WTC11 (cell line): ENCODE data around the gene RIPOR1. TPM values are rescaled to one million over a fixed set of nuclear protein-coding genes. Genes with fewer than 3 reads are reported as not detected.

Experiments
- ELF4 ChIP-seq: sonication (generic); formaldehyde crosslinking; IDR thresholded peaks from 2 replicates; pipeline ENCODE4 v1.8.1; 2022; ENCODE audit warnings: low read depth, mild to moderate bottlenecking, moderate library complexity, missing genetic modification reagents
- GABPB1 ChIP-seq: sonication (generic); formaldehyde crosslinking; IDR thresholded peaks from 2 replicates; pipeline ENCODE4 v1.8.1; 2023; ENCODE audit warnings: mild to moderate bottlenecking, missing genetic modification reagents
- IRF2 ChIP-seq: sonication (generic); formaldehyde crosslinking; IDR thresholded peaks from 2 replicates; pipeline ENCODE4 v1.8.0; 2022; ENCODE audit warnings: low read depth, missing genetic modification reagents, borderline replicate concordance
- NFATC4 ChIP-seq: fragments of 250-450 bp; sonication (Bioruptor Pico); IDR thresholded peaks from 2 replicates; pipeline ENCODE4 v1.9.0; 2021; ENCODE audit warnings: mild to moderate bottlenecking
- NFE2L1 ChIP-seq: sonication (generic); formaldehyde crosslinking; IDR thresholded peaks from 2 replicates; pipeline ENCODE4 v1.8.1; 2023; ENCODE audit warnings: missing genetic modification reagents
- SP1 ChIP-seq: sonication (generic); formaldehyde crosslinking; conservative IDR thresholded peaks from 2 replicates; pipeline ENCODE4 v1.8.1; 2022; ENCODE audit warnings: missing genetic modification reagents
- TCF7 ChIP-seq: sonication (generic); formaldehyde crosslinking; IDR thresholded peaks from 2 replicates; pipeline ENCODE4 v1.8.0; 2022; ENCODE audit warnings: mild to moderate bottlenecking, low read depth, missing genetic modification reagents, moderate library complexity
- ZNF416 ChIP-seq: fragments of 250-450 bp; sonication (Bioruptor Pico); IDR thresholded peaks from 2 replicates; pipeline ENCODE4 v1.9.0; 2021; ENCODE audit warnings: mild to moderate bottlenecking, inconsistent platforms
- total RNA-seq: library from RNA; stranded (reverse); gene quantifications from 3 replicates; pipeline ENCODE4 v1.2.3, GENCODE V29; 2021
- TF ChIP-seq, protein P1 (sequence below): sonication (generic); formaldehyde crosslinking; conservative IDR thresholded peaks from 2 replicates; pipeline ENCODE4 v1.8.1; 2023; ENCODE audit warnings: mild to moderate bottlenecking, low read depth, missing genetic modification reagents, moderate library complexity
- TF ChIP-seq, protein P2 (sequence below): sonication (generic); formaldehyde crosslinking; IDR thresholded peaks from 2 replicates; pipeline ENCODE4 v1.8.0; 2023; ENCODE audit warnings: missing genetic modification reagents, mild to moderate bottlenecking, borderline replicate concordance
- TF ChIP-seq, protein P3 (sequence below): sonication (generic); formaldehyde crosslinking; IDR thresholded peaks from 2 replicates; pipeline ENCODE4 v1.8.1; 2023; ENCODE audit warnings: mild to moderate bottlenecking, missing genetic modification reagents
- TF ChIP-seq, protein P4 (sequence below): sonication (generic); formaldehyde crosslinking; IDR thresholded peaks from 2 replicates; pipeline ENCODE4 v1.8.1; 2023; ENCODE audit warnings: mild to moderate bottlenecking, missing genetic modification reagents, borderline replicate concordance
- TF ChIP-seq, protein P5 (sequence below): sonication (generic); formaldehyde crosslinking; conservative IDR thresholded peaks from 2 replicates; pipeline ENCODE4 v1.8.1; 2022; ENCODE audit warnings: mild to moderate bottlenecking, missing genetic modification reagents
- TF ChIP-seq, protein P6 (sequence below): sonication (generic); formaldehyde crosslinking; IDR thresholded peaks from 2 replicates; pipeline ENCODE4 v1.8.1; 2023; ENCODE audit warnings: mild to moderate bottlenecking, missing genetic modification reagents, moderate library complexity
- TF ChIP-seq, protein P7 (sequence below): sonication (generic); formaldehyde crosslinking; IDR thresholded peaks from 2 replicates; pipeline ENCODE4 v1.8.0; 2022; ENCODE audit warnings: mild to moderate bottlenecking, missing genetic modification reagents
- TF ChIP-seq, protein P8 (sequence below): sonication (generic); formaldehyde crosslinking; IDR thresholded peaks from 2 replicates; pipeline ENCODE4 v1.8.0; 2022; ENCODE audit warnings: missing genetic modification reagents
- TF ChIP-seq, protein P9 (sequence below): sonication (generic); formaldehyde crosslinking; IDR thresholded peaks from 2 replicates; pipeline ENCODE4 v1.8.0; 2023; ENCODE audit warnings: mild to moderate bottlenecking, missing genetic modification reagents

The RIPOR1 gene
- total RNA-seq, 1 experiment from 2014 or later: 14.9 TPM

DNA sequence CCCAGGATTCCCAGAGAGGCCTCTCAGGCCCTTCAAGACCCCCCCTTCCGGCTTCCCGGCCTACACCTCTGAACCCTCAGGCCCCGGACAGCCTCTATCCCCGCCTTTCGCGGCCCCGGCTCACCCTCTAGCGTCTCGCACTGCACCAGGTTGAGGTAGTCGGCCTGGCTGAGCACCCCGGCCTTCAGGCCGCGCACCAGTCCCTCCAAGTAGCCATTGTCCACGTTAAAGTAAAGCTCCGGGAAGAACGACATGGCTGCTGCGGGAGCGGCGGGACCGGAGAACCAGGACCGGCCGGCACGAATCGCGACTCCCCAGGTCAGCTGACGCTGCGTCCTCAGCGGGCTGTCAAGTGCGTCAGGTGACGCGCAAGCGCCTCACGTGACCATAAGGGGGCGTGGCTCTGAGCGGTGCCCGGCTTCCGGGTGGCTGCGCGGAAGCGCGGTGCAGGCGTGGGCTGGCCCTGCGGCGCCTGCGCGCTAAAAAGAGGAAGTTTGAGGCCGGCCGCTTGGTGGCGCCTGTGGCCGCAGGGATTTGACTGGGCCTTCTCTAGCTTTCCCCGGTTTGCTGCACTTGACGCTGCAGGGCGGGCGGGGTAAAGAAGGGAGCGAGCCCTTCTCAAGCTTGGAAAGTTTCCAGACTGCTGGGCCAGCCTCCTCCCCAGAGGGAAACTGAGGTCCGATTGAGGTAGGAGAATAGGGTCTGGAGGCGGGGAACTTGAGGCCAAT lies 47.6 kb upstream of the RIPOR1 start, which contains the start of gene ATP6V0D1 (continued):
- TF ChIP-seq, protein P1, sequence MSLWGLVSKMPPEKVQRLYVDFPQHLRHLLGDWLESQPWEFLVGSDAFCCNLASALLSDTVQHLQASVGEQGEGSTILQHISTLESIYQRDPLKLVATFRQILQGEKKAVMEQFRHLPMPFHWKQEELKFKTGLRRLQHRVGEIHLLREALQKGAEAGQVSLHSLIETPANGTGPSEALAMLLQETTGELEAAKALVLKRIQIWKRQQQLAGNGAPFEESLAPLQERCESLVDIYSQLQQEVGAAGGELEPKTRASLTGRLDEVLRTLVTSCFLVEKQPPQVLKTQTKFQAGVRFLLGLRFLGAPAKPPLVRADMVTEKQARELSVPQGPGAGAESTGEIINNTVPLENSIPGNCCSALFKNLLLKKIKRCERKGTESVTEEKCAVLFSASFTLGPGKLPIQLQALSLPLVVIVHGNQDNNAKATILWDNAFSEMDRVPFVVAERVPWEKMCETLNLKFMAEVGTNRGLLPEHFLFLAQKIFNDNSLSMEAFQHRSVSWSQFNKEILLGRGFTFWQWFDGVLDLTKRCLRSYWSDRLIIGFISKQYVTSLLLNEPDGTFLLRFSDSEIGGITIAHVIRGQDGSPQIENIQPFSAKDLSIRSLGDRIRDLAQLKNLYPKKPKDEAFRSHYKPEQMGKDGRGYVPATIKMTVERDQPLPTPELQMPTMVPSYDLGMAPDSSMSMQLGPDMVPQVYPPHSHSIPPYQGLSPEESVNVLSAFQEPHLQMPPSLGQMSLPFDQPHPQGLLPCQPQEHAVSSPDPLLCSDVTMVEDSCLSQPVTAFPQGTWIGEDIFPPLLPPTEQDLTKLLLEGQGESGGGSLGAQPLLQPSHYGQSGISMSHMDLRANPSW (CRISPR knock-in tag): no peak
- TF ChIP-seq ELF4 (no peak), ZNF416 (CRISPR knock-in tag) (no peak), IRF2 (CRISPR knock-in tag) (no peak), SP1 (CRISPR knock-in tag) (peak; percentile 98), TCF7 (no peak), NFE2L1 (CRISPR knock-in tag) (no peak), NFATC4 (CRISPR knock-in tag) (no peak), GABPB1 (CRISPR knock-in tag) (peak; percentile 53)
- TF ChIP-seq, protein P2, sequence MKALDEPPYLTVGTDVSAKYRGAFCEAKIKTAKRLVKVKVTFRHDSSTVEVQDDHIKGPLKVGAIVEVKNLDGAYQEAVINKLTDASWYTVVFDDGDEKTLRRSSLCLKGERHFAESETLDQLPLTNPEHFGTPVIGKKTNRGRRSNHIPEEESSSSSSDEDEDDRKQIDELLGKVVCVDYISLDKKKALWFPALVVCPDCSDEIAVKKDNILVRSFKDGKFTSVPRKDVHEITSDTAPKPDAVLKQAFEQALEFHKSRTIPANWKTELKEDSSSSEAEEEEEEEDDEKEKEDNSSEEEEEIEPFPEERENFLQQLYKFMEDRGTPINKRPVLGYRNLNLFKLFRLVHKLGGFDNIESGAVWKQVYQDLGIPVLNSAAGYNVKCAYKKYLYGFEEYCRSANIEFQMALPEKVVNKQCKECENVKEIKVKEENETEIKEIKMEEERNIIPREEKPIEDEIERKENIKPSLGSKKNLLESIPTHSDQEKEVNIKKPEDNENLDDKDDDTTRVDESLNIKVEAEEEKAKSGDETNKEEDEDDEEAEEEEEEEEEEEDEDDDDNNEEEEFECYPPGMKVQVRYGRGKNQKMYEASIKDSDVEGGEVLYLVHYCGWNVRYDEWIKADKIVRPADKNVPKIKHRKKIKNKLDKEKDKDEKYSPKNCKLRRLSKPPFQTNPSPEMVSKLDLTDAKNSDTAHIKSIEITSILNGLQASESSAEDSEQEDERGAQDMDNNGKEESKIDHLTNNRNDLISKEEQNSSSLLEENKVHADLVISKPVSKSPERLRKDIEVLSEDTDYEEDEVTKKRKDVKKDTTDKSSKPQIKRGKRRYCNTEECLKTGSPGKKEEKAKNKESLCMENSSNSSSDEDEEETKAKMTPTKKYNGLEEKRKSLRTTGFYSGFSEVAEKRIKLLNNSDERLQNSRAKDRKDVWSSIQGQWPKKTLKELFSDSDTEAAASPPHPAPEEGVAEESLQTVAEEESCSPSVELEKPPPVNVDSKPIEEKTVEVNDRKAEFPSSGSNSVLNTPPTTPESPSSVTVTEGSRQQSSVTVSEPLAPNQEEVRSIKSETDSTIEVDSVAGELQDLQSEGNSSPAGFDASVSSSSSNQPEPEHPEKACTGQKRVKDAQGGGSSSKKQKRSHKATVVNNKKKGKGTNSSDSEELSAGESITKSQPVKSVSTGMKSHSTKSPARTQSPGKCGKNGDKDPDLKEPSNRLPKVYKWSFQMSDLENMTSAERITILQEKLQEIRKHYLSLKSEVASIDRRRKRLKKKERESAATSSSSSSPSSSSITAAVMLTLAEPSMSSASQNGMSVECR (CRISPR knock-in tag): peak; percentile 98; the same call in 1 of the 2 replicates
- TF ChIP-seq, protein P3, sequence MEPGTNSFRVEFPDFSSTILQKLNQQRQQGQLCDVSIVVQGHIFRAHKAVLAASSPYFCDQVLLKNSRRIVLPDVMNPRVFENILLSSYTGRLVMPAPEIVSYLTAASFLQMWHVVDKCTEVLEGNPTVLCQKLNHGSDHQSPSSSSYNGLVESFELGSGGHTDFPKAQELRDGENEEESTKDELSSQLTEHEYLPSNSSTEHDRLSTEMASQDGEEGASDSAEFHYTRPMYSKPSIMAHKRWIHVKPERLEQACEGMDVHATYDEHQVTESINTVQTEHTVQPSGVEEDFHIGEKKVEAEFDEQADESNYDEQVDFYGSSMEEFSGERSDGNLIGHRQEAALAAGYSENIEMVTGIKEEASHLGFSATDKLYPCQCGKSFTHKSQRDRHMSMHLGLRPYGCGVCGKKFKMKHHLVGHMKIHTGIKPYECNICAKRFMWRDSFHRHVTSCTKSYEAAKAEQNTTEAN (CRISPR knock-in tag): no peak
- TF ChIP-seq, protein P4, sequence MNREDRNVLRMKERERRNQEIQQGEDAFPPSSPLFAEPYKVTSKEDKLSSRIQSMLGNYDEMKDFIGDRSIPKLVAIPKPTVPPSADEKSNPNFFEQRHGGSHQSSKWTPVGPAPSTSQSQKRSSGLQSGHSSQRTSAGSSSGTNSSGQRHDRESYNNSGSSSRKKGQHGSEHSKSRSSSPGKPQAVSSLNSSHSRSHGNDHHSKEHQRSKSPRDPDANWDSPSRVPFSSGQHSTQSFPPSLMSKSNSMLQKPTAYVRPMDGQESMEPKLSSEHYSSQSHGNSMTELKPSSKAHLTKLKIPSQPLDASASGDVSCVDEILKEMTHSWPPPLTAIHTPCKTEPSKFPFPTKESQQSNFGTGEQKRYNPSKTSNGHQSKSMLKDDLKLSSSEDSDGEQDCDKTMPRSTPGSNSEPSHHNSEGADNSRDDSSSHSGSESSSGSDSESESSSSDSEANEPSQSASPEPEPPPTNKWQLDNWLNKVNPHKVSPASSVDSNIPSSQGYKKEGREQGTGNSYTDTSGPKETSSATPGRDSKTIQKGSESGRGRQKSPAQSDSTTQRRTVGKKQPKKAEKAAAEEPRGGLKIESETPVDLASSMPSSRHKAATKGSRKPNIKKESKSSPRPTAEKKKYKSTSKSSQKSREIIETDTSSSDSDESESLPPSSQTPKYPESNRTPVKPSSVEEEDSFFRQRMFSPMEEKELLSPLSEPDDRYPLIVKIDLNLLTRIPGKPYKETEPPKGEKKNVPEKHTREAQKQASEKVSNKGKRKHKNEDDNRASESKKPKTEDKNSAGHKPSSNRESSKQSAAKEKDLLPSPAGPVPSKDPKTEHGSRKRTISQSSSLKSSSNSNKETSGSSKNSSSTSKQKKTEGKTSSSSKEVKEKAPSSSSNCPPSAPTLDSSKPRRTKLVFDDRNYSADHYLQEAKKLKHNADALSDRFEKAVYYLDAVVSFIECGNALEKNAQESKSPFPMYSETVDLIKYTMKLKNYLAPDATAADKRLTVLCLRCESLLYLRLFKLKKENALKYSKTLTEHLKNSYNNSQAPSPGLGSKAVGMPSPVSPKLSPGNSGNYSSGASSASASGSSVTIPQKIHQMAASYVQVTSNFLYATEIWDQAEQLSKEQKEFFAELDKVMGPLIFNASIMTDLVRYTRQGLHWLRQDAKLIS (CRISPR knock-in tag): no peak; the same call in 1 of the 2 replicates
- TF ChIP-seq, protein P5, sequence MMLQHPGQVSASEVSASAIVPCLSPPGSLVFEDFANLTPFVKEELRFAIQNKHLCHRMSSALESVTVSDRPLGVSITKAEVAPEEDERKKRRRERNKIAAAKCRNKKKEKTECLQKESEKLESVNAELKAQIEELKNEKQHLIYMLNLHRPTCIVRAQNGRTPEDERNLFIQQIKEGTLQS (CRISPR knock-in tag): no peak
- TF ChIP-seq, protein P6, sequence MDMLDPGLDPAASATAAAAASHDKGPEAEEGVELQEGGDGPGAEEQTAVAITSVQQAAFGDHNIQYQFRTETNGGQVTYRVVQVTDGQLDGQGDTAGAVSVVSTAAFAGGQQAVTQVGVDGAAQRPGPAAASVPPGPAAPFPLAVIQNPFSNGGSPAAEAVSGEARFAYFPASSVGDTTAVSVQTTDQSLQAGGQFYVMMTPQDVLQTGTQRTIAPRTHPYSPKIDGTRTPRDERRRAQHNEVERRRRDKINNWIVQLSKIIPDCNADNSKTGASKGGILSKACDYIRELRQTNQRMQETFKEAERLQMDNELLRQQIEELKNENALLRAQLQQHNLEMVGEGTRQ (CRISPR knock-in tag): peak; percentile 100
- TF ChIP-seq, protein P7, sequence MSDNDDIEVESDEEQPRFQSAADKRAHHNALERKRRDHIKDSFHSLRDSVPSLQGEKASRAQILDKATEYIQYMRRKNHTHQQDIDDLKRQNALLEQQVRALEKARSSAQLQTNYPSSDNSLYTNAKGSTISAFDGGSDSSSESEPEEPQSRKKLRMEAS (CRISPR knock-in tag): peak; percentile 90
- TF ChIP-seq, protein P8, sequence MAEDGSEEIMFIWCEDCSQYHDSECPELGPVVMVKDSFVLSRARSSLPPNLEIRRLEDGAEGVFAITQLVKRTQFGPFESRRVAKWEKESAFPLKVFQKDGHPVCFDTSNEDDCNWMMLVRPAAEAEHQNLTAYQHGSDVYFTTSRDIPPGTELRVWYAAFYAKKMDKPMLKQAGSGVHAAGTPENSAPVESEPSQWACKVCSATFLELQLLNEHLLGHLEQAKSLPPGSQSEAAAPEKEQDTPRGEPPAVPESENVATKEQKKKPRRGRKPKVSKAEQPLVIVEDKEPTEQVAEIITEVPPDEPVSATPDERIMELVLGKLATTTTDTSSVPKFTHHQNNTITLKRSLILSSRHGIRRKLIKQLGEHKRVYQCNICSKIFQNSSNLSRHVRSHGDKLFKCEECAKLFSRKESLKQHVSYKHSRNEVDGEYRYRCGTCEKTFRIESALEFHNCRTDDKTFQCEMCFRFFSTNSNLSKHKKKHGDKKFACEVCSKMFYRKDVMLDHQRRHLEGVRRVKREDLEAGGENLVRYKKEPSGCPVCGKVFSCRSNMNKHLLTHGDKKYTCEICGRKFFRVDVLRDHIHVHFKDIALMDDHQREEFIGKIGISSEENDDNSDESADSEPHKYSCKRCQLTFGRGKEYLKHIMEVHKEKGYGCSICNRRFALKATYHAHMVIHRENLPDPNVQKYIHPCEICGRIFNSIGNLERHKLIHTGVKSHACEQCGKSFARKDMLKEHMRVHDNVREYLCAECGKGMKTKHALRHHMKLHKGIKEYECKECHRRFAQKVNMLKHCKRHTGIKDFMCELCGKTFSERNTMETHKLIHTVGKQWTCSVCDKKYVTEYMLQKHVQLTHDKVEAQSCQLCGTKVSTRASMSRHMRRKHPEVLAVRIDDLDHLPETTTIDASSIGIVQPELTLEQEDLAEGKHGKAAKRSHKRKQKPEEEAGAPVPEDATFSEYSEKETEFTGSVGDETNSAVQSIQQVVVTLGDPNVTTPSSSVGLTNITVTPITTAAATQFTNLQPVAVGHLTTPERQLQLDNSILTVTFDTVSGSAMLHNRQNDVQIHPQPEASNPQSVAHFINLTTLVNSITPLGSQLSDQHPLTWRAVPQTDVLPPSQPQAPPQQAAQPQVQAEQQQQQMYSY (CRISPR knock-in tag): no peak
- TF ChIP-seq, protein P9, sequence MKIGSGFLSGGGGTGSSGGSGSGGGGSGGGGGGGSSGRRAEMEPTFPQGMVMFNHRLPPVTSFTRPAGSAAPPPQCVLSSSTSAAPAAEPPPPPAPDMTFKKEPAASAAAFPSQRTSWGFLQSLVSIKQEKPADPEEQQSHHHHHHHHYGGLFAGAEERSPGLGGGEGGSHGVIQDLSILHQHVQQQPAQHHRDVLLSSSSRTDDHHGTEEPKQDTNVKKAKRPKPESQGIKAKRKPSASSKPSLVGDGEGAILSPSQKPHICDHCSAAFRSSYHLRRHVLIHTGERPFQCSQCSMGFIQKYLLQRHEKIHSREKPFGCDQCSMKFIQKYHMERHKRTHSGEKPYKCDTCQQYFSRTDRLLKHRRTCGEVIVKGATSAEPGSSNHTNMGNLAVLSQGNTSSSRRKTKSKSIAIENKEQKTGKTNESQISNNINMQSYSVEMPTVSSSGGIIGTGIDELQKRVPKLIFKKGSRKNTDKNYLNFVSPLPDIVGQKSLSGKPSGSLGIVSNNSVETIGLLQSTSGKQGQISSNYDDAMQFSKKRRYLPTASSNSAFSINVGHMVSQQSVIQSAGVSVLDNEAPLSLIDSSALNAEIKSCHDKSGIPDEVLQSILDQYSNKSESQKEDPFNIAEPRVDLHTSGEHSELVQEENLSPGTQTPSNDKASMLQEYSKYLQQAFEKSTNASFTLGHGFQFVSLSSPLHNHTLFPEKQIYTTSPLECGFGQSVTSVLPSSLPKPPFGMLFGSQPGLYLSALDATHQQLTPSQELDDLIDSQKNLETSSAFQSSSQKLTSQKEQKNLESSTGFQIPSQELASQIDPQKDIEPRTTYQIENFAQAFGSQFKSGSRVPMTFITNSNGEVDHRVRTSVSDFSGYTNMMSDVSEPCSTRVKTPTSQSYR (CRISPR knock-in tag): no peak
